Lower leg skin (tissue), 3 donors: ENCODE data around the gene FAM53B.

Source experiments
- CTCF ChIP-seq, 3 donors: fragments of 450-650 bp; IDR thresholded peaks; one replicate each; pipeline ENCODE4 v1.5.1; 2016; ENCODE audit warnings: antibody characterized with exemption in 3 of 3, mild to moderate bottlenecking in 3 of 3, moderate library complexity in 2 of 3
- POLR2A ChIP-seq, 2 donors: fragments of 450-650 bp; IDR thresholded peaks; one replicate each; pipeline ENCODE4 v1.6.1; 2016 to 2017; ENCODE audit warnings: antibody characterized with exemption in 2 of 2, mild to moderate bottlenecking in 1 of 2, moderate library complexity in 1 of 2

- TF ChIP-seq CTCF (IDR thresholded peaks at IDR 0.05) (no peak), POLR2A (IDR thresholded peaks at IDR 0.05) (no peak)
Observed at GRCh38 chr10:124655191-124656112, 88.7 kb downstream of the FAM53B start.
